ENCODE results near the gene IL1RN. TPM values are rescaled to one million over a fixed set of nuclear protein-coding genes. Genes with fewer than 3 reads are reported as not detected.

The IL1RN gene
- not detected in 2 replicates for total RNA-seq (2013; cell fraction: nucleolus; rRNA removed)
- total RNA-seq (2014; rRNA removed) (not detected in 2 replicates), total RNA-seq (2014; rRNA removed; fragmentation: Illumina TruSeq; extraction: Trizol) (not detected in 2 replicates), total RNA-seq (2021) (not detected in 2 replicates), polyA plus RNA-seq (2011; rRNA removed) (0.04 TPM in 1 of 2 replicates, not detected in the other), polyA plus RNA-seq (2014; fragmentation: Illumina TruSeq; extraction: Trizol) (0.04 and 0.43 TPM in 2 replicates), polyA plus RNA-seq (2014; fragmentation: Nextera tagmentation; extraction: Ambion mirVana) (under 1 TPM in 1 of 2 experiments, not detected in 1; 0.04 TPM), polyA plus RNA-seq (2014; rRNA removed) (not detected in 2 replicates), polyA plus RNA-seq (2016; fragmentation: Nextera tagmentation; extraction: Ambion mirVana) (not detected), polyA minus RNA-seq (2011; rRNA and poly(A)+ RNA removed) (0.59 TPM in 1 of 2 replicates, not detected in the other), Bru-seq, nascent RNA (percentile 12 among the genes with signal in this experiment), BruChase-seq, experiment 1, labeled RNA remaining after a 6-hour chase (percentile 8 among the genes with signal in this experiment), BruChase-seq, experiment 2, labeled RNA remaining after a 2-hour chase (percentile 7 among the genes with signal in this experiment)
- not detected for polyA plus RNA-seq (2011; ENCODE audit: low read depth)
- not detected in 2 replicates for polyA plus RNA-seq (2011; cell fraction: cytosol; rRNA removed)
- polyA plus RNA-seq (2011; cell fraction: nucleus; rRNA removed) = not detected in 2 replicates
- not detected in 2 replicates for polyA plus RNA-seq (2012)
- not detected in 2 replicates for polyA minus RNA-seq (2011; cell fraction: cytosol; rRNA and poly(A)+ RNA removed)
- polyA minus RNA-seq (2011; cell fraction: nucleus; rRNA and poly(A)+ RNA removed) = not detected in 2 replicates
- long read RNA-seq, experiment 1 = 0 reads
- long read RNA-seq, experiment 2 = 0 reads

- H3K4me3 ChIP-seq = no peak within 1 kb of the TSS
- no peaks in the 10 kb centered on the region for H4K20me1 ChIP-seq (ENCODE audit: control insufficient read depth, insufficient read depth)
- H3K36me3 ChIP-seq (ENCODE audit: control insufficient read depth in 2 of 2, insufficient read depth in 2 of 2, low read length in 1 of 2) = no peaks in the 10 kb centered on the region
- ATAC-seq (no peak), DNase-seq (ENCODE audit: low read depth, low spot score) (no peak), FAIRE-seq (no peak)
- no TSS peak for BruUV-seq (replicated peaks)
- no peaks in the 10 kb centered on the region for H3K79me2 ChIP-seq (ENCODE audit: control insufficient read depth, insufficient read depth, low read length)
- ChIA-PET POLR2A (no interaction called here), SMC1A (ENCODE audit: uncharacterized antibody, unreplicated experiment) (interaction anchor here (1.7 kb wide), 1 partner anchor 12 kb away, joined by 3 read pairs; no protein-coding TSS in a partner anchor), RAD21 (ENCODE audit: unreplicated experiment) (no interaction called here), CTCF (interaction anchor here (0.8 to 4.2 kb wide), 4 partner anchors 8 to 50 kb away, joined by 3 to 28 read pairs (median 4); no protein-coding TSS in a partner anchor)
- peaks cover 11% of the 10 kb centered on the region for H3K4me1 ChIP-seq (ENCODE audit: control insufficient read depth, insufficient read depth, low read length)
- no peak within 1 kb of the TSS for H2AFZ ChIP-seq (ENCODE audit: control insufficient read depth, low read depth, low read length)
- no peaks in the 10 kb centered on the region for H3K9me3 ChIP-seq (replicated peaks; ENCODE audit: control insufficient read depth, insufficient read depth, low read length)
- H3K9ac ChIP-seq (ENCODE audit: control insufficient read depth, insufficient read depth, low read length) = no peak within 1 kb of the TSS
- no peak within 1 kb of the TSS for H3K4me2 ChIP-seq (ENCODE audit: control insufficient read depth, insufficient read depth)
- WGBS (ENCODE audit: insufficient coverage, insufficient replicate concordance, low lambda C conversion rate, missing lambda C conversion rate) = 56% methylated on average over 16 of the region's 16 CpGs
- intact Hi-C loops (cut with micrococcal nuclease; ENCODE audit: unreplicated experiment) (no loop called here), in situ Hi-C loops (cut with MboI) (no loop called here)
- H3K27me3 ChIP-seq (replicated peaks in 1 of 2; ENCODE audit: control insufficient read depth in 2 of 2, insufficient read depth in 2 of 2, low read length in 1 of 2) = no peaks in the 10 kb centered on the region
- no peak within 1 kb of the TSS for H3K27ac ChIP-seq (ENCODE audit: control insufficient read depth, insufficient read depth)
- no peak for TF ChIP-seq HDAC6 (IDR thresholded peaks at IDR 0.05; ENCODE audit: unreplicated experiment)
- no peak for TF ChIP-seq ELK1 (IDR thresholded peaks at IDR 0.05; ENCODE audit: low read depth, low read length)
- TF ChIP-seq NFXL1 (IDR thresholded peaks at IDR 0.05; ENCODE audit: borderline replicate concordance) = no peak
- TF ChIP-seq PRDM15 (CRISPR knock-in tag; IDR thresholded peaks at IDR 0.05) = no peak
- no peak for TF ChIP-seq MTA2 (IDR thresholded peaks at IDR 0.05; ENCODE audit: low read depth)
- TF ChIP-seq SREBF2 (IDR thresholded peaks at IDR 0.05; ENCODE audit: low read length) = no peak
- no peak for TF ChIP-seq RBBP5 (conservative IDR thresholded peaks at IDR 0.05)
- no peak for TF ChIP-seq BCL11A (IDR thresholded peaks at IDR 0.05; ENCODE audit: low read depth, low read length)
- TF ChIP-seq ZNF207 (IDR thresholded peaks at IDR 0.05; ENCODE audit: borderline replicate concordance) = no peak
- no peak for TF ChIP-seq PKNOX1 (IDR thresholded peaks at IDR 0.05)
- no peak for TF ChIP-seq CREB1 (IDR thresholded peaks at IDR 0.05; ENCODE audit: low read depth)
- TF ChIP-seq NKRF (conservative IDR thresholded peaks at IDR 0.05) = no peak
Measured at GRCh38 chr2:113126845-113127645, at the start of gene IL1RN. Gene IL1RN (plus strand): TSS chr2:113127598. CDS start chr2:113127625, 27 bp downstream.

Measured in GM12878 (cell line).